Measurements from ENCODE around the gene GPR107.
A peak's percentile ranks its signal among the peaks of the same experiment; 100 is the strongest.

GPR107 gene

GRCh38 chr9:130110166-130110565, 56.5 kb downstream of the GPR107 start:
- DNase-seq (ENCODE audit: low read depth in 2 of 2): no peak

- no peak for DNase-seq (ENCODE audit: low read depth in 2 of 2)
Observed at GRCh38 chr9:130110596-130111021, 56.9 kb downstream of the GPR107 start.

GRCh38 chr9:130111786-130112537, 58.3 kb downstream of the GPR107 start:
- DNase-seq (ENCODE audit: low read depth in 2 of 2): no peak

GRCh38 chr9:130112538-130113151, 58.9 kb downstream of the GPR107 start:
- no peak for DNase-seq (ENCODE audit: low read depth in 2 of 2)

- no peak for DNase-seq (ENCODE audit: low read depth in 2 of 2)
Observed at GRCh38 chr9:130114741-130115140, 61.0 kb downstream of the GPR107 start.

- DNase-seq (ENCODE audit: low read depth in 2 of 2): no peak
Observed at GRCh38 chr9:130116346-130116745, 62.6 kb downstream of the GPR107 start.

GRCh38 chr9:130117376-130117775, 63.7 kb downstream of the GPR107 start:
- no peak for DNase-seq (ENCODE audit: low read depth in 2 of 2)

- DNase-seq (ENCODE audit: low read depth in 2 of 2): no peak
Observed at GRCh38 chr9:130117816-130118632, 64.3 kb downstream of the GPR107 start.

- no peak for DNase-seq (ENCODE audit: low read depth in 2 of 2)
Observed at GRCh38 chr9:130118841-130119518, 65.3 kb downstream of the GPR107 start.

GRCh38 chr9:130119519-130120298, 66.0 kb downstream of the GPR107 start:
- DNase-seq (ENCODE audit: low read depth in 2 of 2): no peak

- DNase-seq (ENCODE audit: low read depth in 2 of 2): no peak
Observed at GRCh38 chr9:130120299-130120587, 66.5 kb downstream of the GPR107 start.

- no peak for DNase-seq (ENCODE audit: low read depth in 2 of 2)
Observed at GRCh38 chr9:130120832-130121231, 67.1 kb downstream of the GPR107 start.

GRCh38 chr9:130122456-130122855, 68.8 kb downstream of the GPR107 start:
- DNase-seq (ENCODE audit: low read depth in 2 of 2): no peak

- DNase-seq (ENCODE audit: low read depth in 2 of 2): no peak
Observed at GRCh38 chr9:130124085-130124860, 70.6 kb downstream of the GPR107 start.

GRCh38 chr9:130126721-130127433, 73.2 kb downstream of the GPR107 start:
- DNase-seq (ENCODE audit: low read depth in 2 of 2): no peak

- DNase-seq (ENCODE audit: low read depth in 2 of 2): peak in 1 of 2 donors; percentile 62
Observed at GRCh38 chr9:130128251-130128650, 74.5 kb downstream of the GPR107 start.

GRCh38 chr9:130128733-130129431, 75.2 kb downstream of the GPR107 start:
- DNase-seq (ENCODE audit: low read depth in 2 of 2): peak in 1 of 2 donors; percentile 45

GRCh38 chr9:130129432-130130061, 75.8 kb downstream of the GPR107 start:
- no peak for DNase-seq (ENCODE audit: low read depth in 2 of 2)

GRCh38 chr9:130132746-130133145, 79.0 kb downstream of the GPR107 start:
- no peak for DNase-seq (ENCODE audit: low read depth in 2 of 2)

Data from stimulated activated CD4-positive, alpha-beta T cell treated with anti-CD3 and anti-CD28 coated beads, Interleukin-1b, Interleukin-23, amount 100 ng/mL, for 4 hours (primary cell).